Measurements from ENCODE around the gene ITGB2.
"Not testable (repeated sequence)": the region's sequence is repeated elsewhere in the genome, so short reads cannot be mapped to it uniquely, and the experiment has no call there.

The ITGB2 gene

DNA sequence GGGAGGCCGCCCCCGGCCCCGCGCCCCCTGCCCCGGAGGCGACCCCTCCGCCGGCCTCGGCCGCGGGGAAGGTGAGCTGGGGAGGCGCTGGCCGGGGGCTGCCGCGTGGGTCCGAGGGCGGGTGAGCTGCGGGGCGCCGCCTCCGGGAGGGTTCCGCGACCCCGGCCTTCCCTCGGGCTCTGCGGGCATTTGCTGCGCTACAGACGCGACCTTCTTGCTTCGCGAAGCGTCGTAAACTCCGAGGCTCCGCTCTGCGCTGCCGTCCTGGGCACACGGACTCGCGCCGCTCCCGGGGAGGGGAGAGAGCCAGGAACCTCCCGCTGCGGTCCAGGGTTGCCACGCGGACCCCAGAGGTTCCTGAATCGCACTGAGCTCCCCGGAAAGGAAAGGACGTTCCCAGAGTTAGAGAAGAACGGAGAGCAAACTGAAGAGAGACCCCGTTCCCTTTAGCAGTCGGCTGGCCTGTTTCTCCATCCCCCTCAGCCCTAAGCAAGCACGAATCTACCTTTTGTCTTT lies 19.5 kb upstream of the ITGB2 start:
- DNase-seq (ENCODE audit: low read depth in 2 of 2) = no peak

DNA sequence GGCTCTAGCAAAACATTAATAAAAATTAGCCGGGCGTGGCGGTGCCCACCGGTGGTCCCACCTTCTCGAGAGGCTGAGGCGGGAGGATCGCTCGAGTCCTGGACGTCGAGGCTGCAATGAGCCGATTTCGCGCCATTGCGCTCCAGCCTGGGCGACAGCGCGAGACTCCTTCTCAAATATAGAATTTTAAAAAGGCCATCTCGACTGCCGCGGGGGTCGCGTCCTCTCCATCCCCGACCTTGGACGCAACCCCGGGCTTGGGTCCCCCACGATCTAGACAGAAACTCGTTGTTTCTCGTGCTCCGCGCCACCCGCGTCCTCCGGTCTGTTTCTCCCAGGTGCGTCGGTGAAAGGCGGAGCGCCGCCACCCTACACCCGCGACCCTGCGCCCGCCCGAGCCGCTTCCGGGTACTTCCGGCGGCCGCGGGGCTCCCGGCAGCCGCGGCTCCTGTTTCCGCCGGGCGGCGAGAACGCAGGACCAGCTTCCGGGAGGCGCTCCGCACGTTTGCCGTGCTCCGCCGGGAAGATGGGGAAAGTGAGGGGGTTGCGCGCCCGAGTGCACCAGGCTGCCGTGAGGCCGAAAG lies 18.9 kb upstream of the ITGB2 start, which contains the start of gene SLX9:
Gene SLX9, plus strand, starts transcription at position 498 of the 584 bp plus-strand sequence. Its CDS starts 29 bp downstream, at position 527.
- DNase-seq (ENCODE audit: low read depth in 2 of 2) = peak; percentile 74 to 75

DNA sequence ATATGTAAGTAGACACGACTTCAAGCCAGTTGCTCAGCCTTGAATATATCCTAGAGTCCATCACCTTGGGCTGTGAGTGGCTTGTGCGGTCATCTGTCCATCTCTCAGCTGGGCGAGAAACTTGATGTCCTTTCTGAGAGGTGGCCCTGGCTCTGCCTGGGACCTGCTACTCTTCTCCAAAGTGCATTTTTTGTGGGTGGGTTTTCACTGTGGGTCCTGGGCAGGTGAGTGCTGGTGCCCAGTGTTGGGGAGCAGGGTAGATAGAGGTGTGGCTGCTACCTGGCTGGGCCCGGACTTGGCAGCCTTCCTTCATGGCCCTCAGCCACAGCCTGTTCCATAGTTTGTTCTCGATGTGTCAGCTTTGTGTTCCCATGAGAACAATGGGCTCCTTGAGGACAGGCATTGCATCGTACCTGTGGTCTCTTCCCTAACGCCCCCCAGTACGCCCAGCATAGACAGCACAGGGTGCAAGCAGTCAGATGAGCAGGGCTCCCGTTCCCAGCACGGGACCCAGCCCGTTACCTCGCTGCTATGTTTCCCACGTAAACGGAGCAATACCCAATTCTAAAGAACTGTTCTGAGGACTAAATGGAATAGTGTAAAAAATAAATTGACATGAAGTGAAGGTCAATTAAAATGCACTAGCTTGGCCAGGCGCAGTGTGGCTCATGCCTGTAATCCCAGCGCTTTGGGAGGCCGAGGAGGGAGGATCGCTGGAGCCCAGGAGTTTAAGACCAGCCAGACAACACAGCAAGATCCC lies 18.3 kb upstream of the ITGB2 start:
- no peak for DNase-seq (ENCODE audit: low read depth in 2 of 2)

DNA sequence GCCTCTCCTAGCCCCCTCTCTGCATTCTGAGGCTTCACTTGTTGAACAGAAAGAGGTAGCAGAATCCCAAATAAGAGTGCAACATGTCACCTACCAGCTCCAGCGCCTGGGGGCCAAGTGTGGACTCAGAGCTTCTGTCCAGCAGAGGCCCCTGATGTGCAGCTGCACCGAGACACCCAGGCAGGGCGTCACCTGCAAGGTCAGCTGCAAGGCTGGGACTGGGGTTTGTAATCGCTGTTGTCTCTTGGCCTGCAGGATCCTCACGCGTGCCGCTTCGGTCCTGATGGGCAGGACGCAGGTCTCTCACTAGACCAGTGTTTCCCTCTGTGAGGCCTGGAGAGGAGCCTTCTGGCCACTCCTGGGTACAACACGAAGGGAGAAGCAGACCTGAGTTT lies 14.8 kb upstream of the ITGB2 start:
- DNase-seq (ENCODE audit: low read depth in 2 of 2) = no peak

DNA sequence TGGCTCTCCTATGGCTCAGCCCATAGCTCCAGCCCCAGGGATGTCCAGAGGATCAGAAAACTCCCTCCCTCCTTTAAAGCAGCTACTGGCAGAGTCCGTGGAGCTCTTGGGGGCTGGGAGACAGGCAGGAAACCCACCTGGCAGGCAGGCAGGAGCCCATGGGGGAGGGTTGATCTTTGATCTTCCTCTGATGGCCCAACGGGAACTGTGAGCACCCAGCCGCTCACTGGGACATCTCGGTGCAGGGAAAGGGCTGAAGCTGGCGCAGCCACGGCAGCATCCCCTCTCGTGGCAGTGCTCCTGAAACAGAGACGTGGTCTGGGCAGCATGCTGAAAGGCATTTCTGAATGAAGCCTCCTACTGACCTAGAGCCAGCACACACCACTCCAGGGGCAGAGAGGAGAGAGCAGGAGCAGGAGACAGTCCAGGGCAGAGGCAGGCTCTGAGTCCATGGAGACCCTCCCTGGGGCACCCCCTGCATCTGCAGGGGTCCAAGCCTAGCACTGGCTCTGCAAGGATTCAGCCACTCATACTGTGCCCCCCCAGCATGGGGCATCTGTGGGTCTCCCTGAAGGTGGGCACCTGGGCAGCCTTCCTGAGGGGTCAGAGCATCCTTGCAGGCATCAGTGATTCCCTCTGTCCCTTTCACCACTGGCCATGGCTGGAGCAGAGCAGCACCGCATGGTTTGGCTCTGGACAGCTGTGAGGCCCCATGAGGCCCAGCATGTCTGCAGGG lies 14.3 kb upstream of the ITGB2 start:
- no peak for DNase-seq (ENCODE audit: low read depth in 2 of 2)

DNA sequence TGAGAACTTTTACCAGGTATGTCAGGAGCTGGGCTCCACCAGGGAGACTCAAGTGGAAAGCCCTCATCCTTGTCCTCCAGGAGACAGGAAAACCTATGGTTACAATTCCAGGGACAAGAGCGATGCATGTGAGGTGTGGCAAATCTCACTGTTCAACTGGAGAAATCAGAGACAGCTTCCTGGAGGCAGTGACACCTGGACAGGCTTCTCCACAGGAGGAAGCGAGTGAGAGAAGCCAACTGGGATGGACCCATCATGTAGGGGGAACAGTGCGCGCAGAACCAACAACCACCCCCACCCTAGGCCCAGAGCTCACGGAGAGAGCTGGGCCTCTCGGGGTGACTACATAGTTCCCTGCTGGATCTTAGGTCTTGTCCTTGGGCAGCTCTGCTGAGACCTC lies 13.6 kb upstream of the ITGB2 start:
- no peak for DNase-seq (ENCODE audit: low read depth in 2 of 2)

DNA sequence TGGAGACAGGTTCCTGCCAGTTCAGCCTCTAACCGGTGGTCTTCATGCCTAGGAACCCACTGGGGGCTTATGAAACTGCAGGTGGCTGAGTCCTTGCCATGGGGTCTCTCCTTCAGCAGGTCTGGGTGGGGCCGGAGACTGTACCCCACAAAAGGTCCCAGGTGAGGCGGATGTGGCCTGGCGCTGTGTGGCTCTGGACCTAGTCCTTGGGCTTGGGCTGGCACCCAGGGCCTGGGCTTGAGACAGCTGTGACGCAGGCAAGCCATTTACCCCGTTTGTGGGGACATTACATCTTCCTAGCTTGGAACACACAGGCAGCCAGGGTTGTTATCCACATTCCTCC lies 13.2 kb upstream of the ITGB2 start:
- no peak for DNase-seq (ENCODE audit: low read depth in 2 of 2)

DNA sequence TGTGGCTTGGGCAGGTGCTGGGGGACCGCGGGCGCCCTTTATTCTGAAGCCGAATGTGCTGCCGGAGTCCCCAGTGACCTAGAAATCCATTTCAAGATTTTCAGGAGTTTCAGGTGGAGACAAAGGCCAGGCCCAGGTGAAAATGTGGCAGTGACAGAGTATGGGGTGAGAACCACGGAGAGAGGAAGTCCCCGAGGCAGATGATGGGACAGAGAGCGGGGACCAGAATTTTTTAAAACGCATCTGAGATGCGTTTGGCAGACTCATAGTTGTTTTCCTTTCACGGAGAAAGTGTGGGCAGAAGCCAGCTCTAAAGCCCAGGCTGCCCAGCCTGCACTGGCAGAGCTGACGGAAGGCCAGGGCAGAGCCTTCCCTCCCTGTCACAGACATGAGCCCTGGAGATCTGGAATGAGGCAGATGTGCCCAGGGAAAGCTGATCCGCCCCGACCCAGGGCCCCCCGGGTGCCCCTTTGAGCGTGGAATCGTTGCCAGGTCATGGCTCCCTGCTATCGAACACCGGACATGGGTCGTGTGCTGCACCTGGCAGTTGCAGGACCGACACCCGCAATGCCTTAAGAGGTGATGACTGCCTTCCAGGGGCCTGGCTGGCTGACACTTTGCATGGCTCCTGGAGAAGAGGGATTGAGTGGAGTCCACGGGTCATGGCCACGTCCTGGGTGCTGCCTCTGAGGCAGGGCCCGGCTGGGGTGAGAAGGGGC lies 12.7 kb upstream of the ITGB2 start:
- no peak for DNase-seq (ENCODE audit: low read depth in 2 of 2)

DNA sequence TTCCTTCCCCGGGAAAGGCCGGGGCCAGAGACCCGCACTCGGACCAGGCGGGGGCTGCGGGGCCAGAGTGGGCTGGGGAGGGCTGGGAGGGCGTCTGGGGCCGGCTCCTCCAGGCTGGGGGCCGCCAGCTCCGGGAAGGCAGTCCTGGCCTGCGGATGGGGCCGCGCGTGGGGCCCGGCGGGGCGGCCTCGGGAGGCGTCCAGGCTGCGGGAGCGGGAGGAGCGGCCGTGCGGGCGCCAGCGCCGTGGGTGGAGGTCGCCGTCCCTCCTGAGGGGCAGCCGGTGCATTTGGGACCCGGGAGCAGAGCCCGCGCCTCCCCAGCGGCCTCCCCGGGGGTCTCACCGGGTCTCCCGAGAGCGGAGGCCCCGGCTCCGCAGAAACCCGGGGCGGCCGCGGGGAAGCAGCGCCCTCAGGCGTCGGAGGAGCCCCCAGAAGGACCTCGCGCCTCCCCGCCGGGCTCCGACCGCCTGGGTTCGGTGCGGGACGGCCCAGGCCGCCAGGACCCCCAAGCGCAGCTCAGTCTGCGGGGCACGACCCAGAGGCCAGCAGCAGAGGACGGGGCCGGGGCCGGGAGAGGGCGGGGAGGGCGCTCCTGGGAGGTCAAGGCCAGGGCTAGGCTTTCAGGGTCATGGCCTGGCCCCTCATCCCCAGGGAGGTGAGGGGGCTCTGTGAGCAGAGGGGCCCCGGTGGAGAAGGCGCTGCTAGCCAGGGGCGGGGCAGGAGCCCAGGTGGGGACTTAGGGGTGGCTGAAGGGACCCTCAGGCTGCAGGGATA lies 11.9 kb upstream of the ITGB2 start:
- no peak for DNase-seq (ENCODE audit: low read depth in 2 of 2)

DNA sequence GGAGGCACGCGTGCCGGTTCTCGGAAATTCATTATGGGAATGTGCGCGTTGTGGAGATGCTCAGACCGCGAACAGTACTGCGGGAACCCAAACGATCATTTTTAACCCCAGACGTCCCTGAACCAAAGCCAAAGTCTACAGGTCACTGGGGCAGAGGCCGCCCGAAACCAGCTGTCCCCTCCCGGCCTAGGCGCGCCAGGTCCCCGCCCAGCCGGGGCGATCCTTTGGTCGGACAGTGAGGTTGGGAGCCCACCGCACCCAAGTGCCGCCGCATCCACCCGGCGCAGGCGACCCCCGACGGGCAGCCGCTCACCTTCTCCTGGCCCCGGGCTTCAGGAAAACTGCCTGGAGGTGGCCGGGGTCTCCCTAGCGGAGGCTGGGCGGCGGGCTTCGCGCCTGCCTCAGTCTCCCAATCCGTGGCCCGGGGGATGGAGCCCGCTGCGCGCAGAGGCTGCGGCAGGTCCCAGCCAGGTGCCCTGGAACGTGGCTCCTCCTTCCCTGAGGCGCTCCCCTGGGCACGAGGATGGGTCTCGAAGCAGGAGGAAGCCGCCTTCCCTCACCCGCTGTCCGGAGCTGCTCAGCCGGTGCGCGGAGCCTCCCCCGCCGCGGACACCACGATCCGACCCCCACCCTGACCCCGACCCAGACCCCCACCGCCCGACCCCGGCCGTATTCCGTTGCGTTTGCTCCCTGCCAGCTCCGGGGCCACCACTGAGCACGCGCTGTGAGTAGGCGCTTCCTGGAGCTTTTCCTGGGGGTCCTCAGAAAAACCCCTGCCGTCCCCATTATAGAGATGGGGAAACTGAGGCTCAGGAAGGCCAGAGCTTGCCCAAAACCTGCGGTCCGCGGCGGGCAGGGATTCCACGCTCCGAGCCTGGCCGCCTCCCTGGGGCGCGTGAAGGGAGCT lies 11.1 kb upstream of the ITGB2 start:
- DNase-seq (ENCODE audit: low read depth in 2 of 2) = no peak

DNA sequence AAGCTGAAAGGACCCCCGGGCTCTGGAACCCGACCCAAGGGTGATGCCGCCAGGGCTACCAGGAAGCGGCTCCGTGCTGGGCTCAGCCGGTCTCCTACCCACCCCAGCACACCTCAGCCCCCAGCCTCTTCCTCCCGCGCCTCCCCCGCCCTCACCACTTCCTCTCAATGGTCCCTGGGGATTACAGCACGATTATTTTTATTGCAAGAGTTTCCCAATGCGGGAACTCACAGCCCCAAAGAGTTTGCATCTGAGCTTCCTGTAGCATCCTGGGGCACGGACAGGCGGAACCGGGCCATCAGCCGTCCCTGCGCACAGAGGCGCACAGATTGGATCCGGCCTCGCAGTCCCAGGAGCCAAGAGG lies 10.4 kb upstream of the ITGB2 start:
- no peak for DNase-seq (ENCODE audit: low read depth in 2 of 2)

DNA sequence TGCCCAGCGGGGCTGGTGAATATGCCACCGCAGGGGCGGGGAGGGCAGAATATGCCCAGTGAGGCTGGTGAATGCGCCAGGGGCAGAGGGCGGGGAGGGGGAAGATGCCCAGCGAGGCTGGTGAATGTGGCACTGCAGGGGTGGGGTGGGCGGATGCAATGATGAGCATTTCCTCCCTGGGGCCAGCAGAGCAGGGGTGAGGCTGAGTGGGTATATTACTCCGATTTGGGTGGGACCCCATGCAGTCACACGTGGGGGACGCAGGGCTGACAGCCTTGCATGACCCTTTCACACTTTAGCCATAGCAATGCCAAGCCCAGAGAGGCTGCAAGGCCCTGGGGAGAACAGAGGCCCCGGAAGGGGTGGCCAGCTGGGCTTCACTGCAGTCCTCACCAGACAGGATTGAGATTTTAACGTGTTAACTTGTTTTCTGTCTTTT lies 9.9 kb upstream of the ITGB2 start:
- DNase-seq (ENCODE audit: low read depth in 2 of 2) = no peak

DNA sequence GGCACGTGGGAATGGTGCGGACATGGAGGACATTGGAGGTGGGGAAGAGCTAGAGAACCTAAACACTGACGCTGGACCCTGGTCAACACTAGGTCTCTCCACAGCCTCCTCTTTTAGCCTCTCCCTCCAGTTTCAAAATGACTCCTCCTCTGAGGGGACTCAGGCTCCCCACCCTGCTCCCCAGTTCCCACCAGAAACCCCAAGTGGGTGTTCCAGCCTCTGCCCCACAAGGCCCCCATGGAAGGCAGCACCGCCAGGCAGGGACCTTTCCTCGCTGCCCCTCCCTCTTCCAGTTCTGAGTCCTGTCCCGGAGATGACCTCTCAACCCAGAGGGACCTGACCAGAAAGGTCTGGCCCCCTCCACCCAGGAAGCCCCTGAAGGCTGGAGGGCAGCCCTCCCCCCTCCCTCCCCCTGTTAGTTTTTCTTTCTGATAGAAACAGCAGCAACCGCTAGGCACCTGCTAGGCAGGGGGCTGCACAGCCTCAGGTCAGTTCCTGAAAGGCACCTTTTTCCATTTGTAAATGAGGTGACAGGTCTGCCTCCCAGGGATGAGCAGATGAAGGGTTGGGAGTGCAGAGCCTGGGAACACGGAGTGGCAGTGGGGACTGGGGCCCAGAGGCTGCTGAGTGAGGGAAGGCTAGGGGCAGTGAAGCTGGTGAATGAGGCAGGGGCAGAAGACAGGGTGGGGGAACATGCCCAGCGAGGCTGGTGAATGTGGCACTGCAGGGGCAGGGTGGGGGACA lies 9.3 kb upstream of the ITGB2 start:
- no peak for DNase-seq (ENCODE audit: low read depth in 2 of 2)

DNA sequence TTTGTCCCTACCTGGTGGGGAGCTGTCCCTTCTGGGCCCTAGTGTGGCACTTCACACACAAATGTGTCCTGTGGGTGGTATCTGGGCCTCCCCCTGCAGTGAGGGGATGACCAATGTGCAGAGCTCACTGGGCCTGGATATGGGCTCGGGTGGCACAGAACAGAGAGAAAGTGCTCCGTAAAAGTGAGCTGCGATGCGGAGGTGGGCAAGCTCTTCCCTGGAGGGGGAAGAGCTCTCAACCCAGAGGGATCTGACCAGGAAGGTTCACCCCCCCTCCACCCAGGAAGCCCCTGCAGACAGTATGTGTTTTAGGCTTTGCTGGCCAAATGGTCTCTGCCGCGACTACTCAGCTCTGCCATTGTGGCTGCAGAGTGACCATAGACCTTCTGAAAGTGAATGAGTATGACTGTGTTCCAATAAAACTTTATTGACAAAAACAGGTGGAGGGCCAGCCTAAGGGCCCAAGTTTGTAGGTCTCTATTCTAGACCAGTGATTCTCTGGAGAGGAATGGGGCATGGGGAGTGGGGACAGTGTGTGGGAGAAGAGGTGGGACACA lies 8.6 kb upstream of the ITGB2 start:
- DNase-seq (ENCODE audit: low read depth in 2 of 2) = no peak

DNA sequence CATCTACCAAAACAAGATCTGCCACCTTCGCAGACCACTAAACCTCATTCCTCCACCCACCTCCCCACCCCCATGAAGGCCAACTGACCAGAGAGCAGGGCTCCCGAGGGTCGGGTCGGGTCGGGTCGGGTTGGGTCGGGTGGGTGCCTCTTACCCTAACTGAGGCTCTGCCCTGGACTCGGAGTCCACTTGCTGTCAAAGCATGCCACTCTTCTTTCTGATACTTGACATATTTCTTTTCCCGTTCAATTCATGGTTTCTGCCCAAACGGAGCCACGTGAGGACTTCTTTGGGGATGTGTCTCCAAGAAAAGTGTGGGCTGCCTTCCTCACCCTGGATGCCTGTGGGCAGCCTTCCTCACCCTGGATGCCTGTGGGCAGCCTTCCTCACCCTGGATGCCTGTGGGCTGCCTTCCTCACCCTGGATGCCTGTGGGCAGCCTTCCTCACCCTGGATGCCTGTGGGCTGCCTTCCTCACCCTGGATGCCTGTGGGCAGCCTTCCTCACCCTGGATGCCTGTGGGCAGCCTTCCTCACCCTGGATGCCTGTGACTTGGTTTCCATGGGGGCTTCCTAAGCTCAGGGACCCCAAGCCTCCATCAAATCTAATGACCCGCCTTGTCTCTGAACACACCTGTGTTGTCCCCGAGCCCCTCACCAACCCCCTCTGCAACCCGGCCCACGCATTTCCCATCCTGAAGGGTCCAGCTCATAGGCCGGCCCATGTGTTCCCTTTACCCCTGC lies 8.0 kb upstream of the ITGB2 start:
- DNase-seq (ENCODE audit: low read depth in 2 of 2) = not testable (repeated sequence)

DNA sequence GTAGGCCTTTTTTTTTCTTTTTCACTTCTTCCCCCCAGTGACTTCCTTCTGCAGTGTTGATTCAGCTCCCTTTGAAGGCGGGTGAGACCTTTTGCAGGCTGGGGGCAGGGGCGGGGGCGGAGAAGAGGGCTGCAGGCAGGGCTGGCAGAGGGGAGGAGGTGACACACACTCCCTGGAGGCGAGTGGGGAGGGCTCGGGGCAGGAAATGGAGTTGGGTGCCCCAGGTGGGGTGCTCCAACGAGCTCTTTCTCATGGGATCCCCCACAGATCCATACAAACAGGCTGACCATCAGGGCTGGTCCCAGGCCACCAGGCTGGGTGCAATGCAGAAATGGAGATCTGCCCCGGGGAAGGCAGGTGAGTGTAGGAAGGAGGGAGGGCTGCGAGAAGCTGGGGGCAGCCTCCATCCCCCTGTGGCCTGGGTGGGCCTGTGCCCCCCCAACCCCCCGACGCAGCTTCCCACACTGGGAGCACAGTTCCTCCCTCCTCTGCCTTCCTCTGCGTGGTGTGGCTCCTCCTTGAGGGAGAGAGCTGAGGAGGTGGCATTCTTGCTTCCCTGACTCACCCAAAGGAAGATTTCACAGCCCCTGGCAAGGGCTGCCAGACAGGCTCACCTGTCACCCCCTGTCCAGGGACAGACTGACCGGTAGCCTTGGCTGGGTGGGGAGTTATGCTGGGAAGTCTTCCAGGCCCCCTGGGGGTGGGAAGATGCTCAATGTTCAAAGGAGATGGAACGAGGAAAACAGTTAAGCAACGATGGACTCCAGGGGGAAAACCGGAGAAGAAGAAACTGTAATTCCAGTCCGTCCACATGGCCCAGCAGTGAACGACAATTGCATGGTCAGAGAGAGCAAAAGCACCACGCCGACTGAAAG lies 7.1 kb upstream of the ITGB2 start:
- peak; percentile 77 to 91 for DNase-seq (ENCODE audit: low read depth in 2 of 2)

DNA sequence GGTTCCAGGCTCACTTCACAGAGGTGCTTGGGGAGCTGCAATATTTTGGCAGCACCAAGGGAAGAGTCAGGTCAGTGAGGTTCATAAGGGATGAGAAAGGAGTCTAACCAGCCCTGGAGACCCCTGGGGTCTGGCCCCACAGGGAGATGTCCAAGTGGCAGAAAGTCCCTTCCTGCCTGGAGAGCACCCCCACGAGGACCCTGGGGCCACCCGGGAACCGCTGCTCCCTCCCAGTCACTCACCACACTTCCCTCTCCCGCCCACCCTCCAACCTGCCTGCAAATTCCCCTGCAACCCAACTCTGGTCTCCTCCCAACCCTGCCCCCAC lies 6.5 kb upstream of the ITGB2 start:
- DNase-seq (ENCODE audit: low read depth in 2 of 2) = no peak

All from stimulated activated CD4-positive, alpha-beta T cell treated with anti-CD3 and anti-CD28 coated beads, Interleukin-12 subunit alpha, Interleukin-12 subunit beta, amount 100 ng/mL, for 24 hours (primary cell).